NCI-H345 treated with DMSO at 0.1 percent for 48 hours (cell line): ENCODE data around the gene AGRN.
"Not testable (repeated sequence)": the region's sequence is repeated elsewhere in the genome, so short reads cannot be mapped to it uniquely, and the experiment has no call there.

Experiments
- DNase-seq: peaks from one replicate; lab custom pipeline; 2025; ENCODE audit not compliant: unreplicated experiment; lab: John Stamatoyannopoulos, UW

The AGRN gene

GRCh38 chr1:1020000-1020404, at the start of gene AGRN:
Gene AGRN, plus strand, starts transcription at chr1:1020120. Its CDS starts 53 bp downstream, at chr1:1020173.
- no peak for DNase-seq

- no peak for DNase-seq
Observed at GRCh38 chr1:970242-970972, 49.5 kb upstream of the AGRN start.

- no peak for DNase-seq
Observed at GRCh38 chr1:970973-971730, 48.8 kb upstream of the AGRN start.

- no peak for DNase-seq
Observed at GRCh38 chr1:971751-972506, 48.0 kb upstream of the AGRN start.

- DNase-seq = no peak
Observed at GRCh38 chr1:972726-973458, 47.0 kb upstream of the AGRN start.

- DNase-seq = no peak
Observed at GRCh38 chr1:973459-974292, 46.2 kb upstream of the AGRN start.

GRCh38 chr1:974293-974640, 45.7 kb upstream of the AGRN start:
- DNase-seq = no peak

- no peak for DNase-seq
Observed at GRCh38 chr1:974687-975328, 45.1 kb upstream of the AGRN start.

- no peak for DNase-seq
Observed at GRCh38 chr1:975365-975764, 44.6 kb upstream of the AGRN start.

GRCh38 chr1:975896-976683, 43.8 kb upstream of the AGRN start:
- peak; percentile 60 for DNase-seq

- DNase-seq = not testable (repeated sequence)
Observed at GRCh38 chr1:976791-977190, 43.1 kb upstream of the AGRN start.

GRCh38 chr1:978069-978834, 41.7 kb upstream of the AGRN start:
- no peak for DNase-seq

GRCh38 chr1:978835-979743, 40.8 kb upstream of the AGRN start:
- DNase-seq = no peak

- no peak for DNase-seq
Observed at GRCh38 chr1:979744-980072, 40.2 kb upstream of the AGRN start.

- DNase-seq = no peak
Observed at GRCh38 chr1:980137-980571, 39.8 kb upstream of the AGRN start.

GRCh38 chr1:980602-981395, 39.1 kb upstream of the AGRN start:
- no peak for DNase-seq
